SK-N-MC (cell line): ENCODE data around the gene EPOP.

ENCODE experiments used
- EZH2 ChIP-seq: fragments of 200-600 bp; sonication (generic); IDR thresholded peaks from one replicate; pipeline ENCODE4 v1.6.1; 2017; ENCODE audit warnings: antibody characterized with exemption
- POLR2AphosphoS5 ChIP-seq: IDR thresholded peaks from 2 replicates; pipeline ENCODE4 v1.6.1; 2012; ENCODE audit warnings: mild to moderate bottlenecking, low read depth, low read length, borderline replicate concordance

GRCh38 chr17:38698760-38699159 is 24.0 kb upstream of the EPOP start:
- TF ChIP-seq EZH2: no peak
- no peak for TF ChIP-seq POLR2AphosphoS5
